Effector memory CD4-positive, alpha-beta T cell (primary cell): ENCODE measurements around the gene ITPR2.

Experiments
- DNase-seq, 3 donors: peaks; one replicate each; pipeline ENCODE4 v3.0.0-alpha.2; 2020
- H3K27ac ChIP-seq: 2 replicates; pipeline ENCODE4 v1.7.0; 2013; ENCODE audit warnings: mild to moderate bottlenecking, low read length, moderate library complexity; ENCODE audit not compliant: insufficient read depth, poor library complexity, severe bottlenecking
- H3K27me3 ChIP-seq: replicated peaks from 2 replicates; pipeline ENCODE4 v1.7.0; 2013; ENCODE audit warnings: mild to moderate bottlenecking, low read length; ENCODE audit not compliant: insufficient read depth, control insufficient read depth, poor library complexity, severe bottlenecking
- H3K36me3 ChIP-seq: 2 replicates; pipeline ENCODE4 v1.7.0; 2013; ENCODE audit warnings: mild to moderate bottlenecking, low read length, moderate library complexity; ENCODE audit not compliant: control insufficient read depth, insufficient read depth
- H3K4me1 ChIP-seq: 2 replicates; pipeline ENCODE4 v1.7.0; 2013; ENCODE audit warnings: low read length, mild to moderate bottlenecking; ENCODE audit not compliant: control insufficient read depth, insufficient read depth, poor library complexity, severe bottlenecking
- H3K4me3 ChIP-seq: 2 replicates; pipeline ENCODE4 v1.7.0; 2013; ENCODE audit warnings: low read length, low read depth, mild to moderate bottlenecking; ENCODE audit not compliant: insufficient read depth, poor library complexity, severe bottlenecking
- H3K9me3 ChIP-seq: 2 replicates; pipeline ENCODE4 v1.7.0; 2013; ENCODE audit warnings: mild to moderate bottlenecking, low read length, moderate library complexity; ENCODE audit not compliant: control insufficient read depth

The ITPR2 gene

GRCh38 chr12:26725276-26725916 lies 107.6 kb downstream of the ITPR2 start:
- no peaks in the 10 kb centered on the region for H3K27me3 ChIP-seq

GRCh38 chr12:26724309-26724702 lies 108.7 kb downstream of the ITPR2 start:
- Histone ChIP-seq H3K27me3 (no peaks in the 10 kb centered on the region), H3K27ac (no peak overlapping the region), H3K4me1 (no peaks in the 10 kb centered on the region), H3K9me3 (no peaks in the 10 kb centered on the region), H3K36me3 (no peaks in the 10 kb centered on the region), H3K4me3 (no peak overlapping the region)
- no peak for DNase-seq

More at GRCh38 chr12:26725276-26725916, 107.6 kb downstream of the ITPR2 start:
- H3K4me1 ChIP-seq, result no peaks in the 10 kb centered on the region
- H3K4me3 ChIP-seq, result no peak overlapping the region
- DNase-seq, result no peak
- H3K27ac ChIP-seq, result no peak overlapping the region
- H3K36me3 ChIP-seq, result no peaks in the 10 kb centered on the region
- H3K9me3 ChIP-seq, result no peaks in the 10 kb centered on the region

- Histone ChIP-seq H3K36me3 (no peaks in the 10 kb centered on the region), H3K9me3 (no peaks in the 10 kb centered on the region), H3K4me1 (no peaks in the 10 kb centered on the region), H3K27ac (no peak overlapping the region), H3K27me3 (no peaks in the 10 kb centered on the region), H3K4me3 (no peak overlapping the region)
- no peak for DNase-seq
Measured at GRCh38 chr12:26723379-26724308, 109.3 kb downstream of the ITPR2 start.

GRCh38 chr12:26721800-26722199 lies 111.2 kb downstream of the ITPR2 start:
- no peak overlapping the region for H3K27ac ChIP-seq
- DNase-seq, result no peak
- H3K4me1 ChIP-seq, result no peaks in the 10 kb centered on the region
- no peaks in the 10 kb centered on the region for H3K36me3 ChIP-seq
- H3K27me3 ChIP-seq, result no peaks in the 10 kb centered on the region
- H3K9me3 ChIP-seq, result no peaks in the 10 kb centered on the region
- no peak overlapping the region for H3K4me3 ChIP-seq

- DNase-seq, result no peak
- H3K27ac ChIP-seq, result no peak overlapping the region
- H3K36me3 ChIP-seq, result no peaks in the 10 kb centered on the region
- no peak overlapping the region for H3K4me3 ChIP-seq
- no peaks in the 10 kb centered on the region for H3K27me3 ChIP-seq
- H3K4me1 ChIP-seq, result no peaks in the 10 kb centered on the region
- no peaks in the 10 kb centered on the region for H3K9me3 ChIP-seq
Measured at GRCh38 chr12:26719852-26720251, 113.1 kb downstream of the ITPR2 start.

- DNase-seq, result no peak
- H3K9me3 ChIP-seq, result no peaks in the 10 kb centered on the region
- H3K4me3 ChIP-seq, result no peak overlapping the region
- no peaks in the 10 kb centered on the region for H3K36me3 ChIP-seq
- H3K27me3 ChIP-seq, result no peaks in the 10 kb centered on the region
- H3K27ac ChIP-seq, result no peak overlapping the region
- H3K4me1 ChIP-seq, result no peaks in the 10 kb centered on the region
Measured at GRCh38 chr12:26717757-26718156, 115.2 kb downstream of the ITPR2 start.

- no peaks in the 10 kb centered on the region for H3K4me1 ChIP-seq
- H3K27ac ChIP-seq, result no peak overlapping the region
- H3K9me3 ChIP-seq, result no peaks in the 10 kb centered on the region
- no peaks in the 10 kb centered on the region for H3K27me3 ChIP-seq
- peaks cover 7% of the 10 kb centered on the region for H3K36me3 ChIP-seq
- no peak for DNase-seq
- no peak overlapping the region for H3K4me3 ChIP-seq
Measured at GRCh38 chr12:26715232-26715631, 117.8 kb downstream of the ITPR2 start.

GRCh38 chr12:26713885-26714383 lies 119.1 kb downstream of the ITPR2 start:
- Histone ChIP-seq H3K27ac (no peak overlapping the region), H3K36me3 (peaks cover 13% of the 10 kb centered on the region), H3K4me3 (no peak overlapping the region), H3K27me3 (no peaks in the 10 kb centered on the region), H3K4me1 (no peaks in the 10 kb centered on the region), H3K9me3 (no peaks in the 10 kb centered on the region)
- no peak for DNase-seq

- H3K27ac ChIP-seq, result no peak overlapping the region
- no peaks in the 10 kb centered on the region for H3K27me3 ChIP-seq
- no peak overlapping the region for H3K4me3 ChIP-seq
- H3K9me3 ChIP-seq, result no peaks in the 10 kb centered on the region
- peaks cover 13% of the 10 kb centered on the region for H3K36me3 ChIP-seq
- no peak for DNase-seq
- no peaks in the 10 kb centered on the region for H3K4me1 ChIP-seq
Measured at GRCh38 chr12:26712892-26713291, 120.1 kb downstream of the ITPR2 start.

GRCh38 chr12:26711569-26711968 lies 121.4 kb downstream of the ITPR2 start:
- no peaks in the 10 kb centered on the region for H3K4me1 ChIP-seq
- no peaks in the 10 kb centered on the region for H3K27me3 ChIP-seq
- no peak overlapping the region for H3K27ac ChIP-seq
- no peak for DNase-seq
- H3K9me3 ChIP-seq, result no peaks in the 10 kb centered on the region
- H3K36me3 ChIP-seq, result peaks cover 13% of the 10 kb centered on the region
- no peak overlapping the region for H3K4me3 ChIP-seq
